Activated naive CD4-positive, alpha-beta T cell treated with Interleukin-2 at 50 U/mL for 16 hours (primary cell): ENCODE results near the gene NLGN1.

Source experiments
- DNase-seq: peaks from one replicate; pipeline ENCODE4 v3.0.0-alpha.2; 2020

Gene NLGN1

DNA sequence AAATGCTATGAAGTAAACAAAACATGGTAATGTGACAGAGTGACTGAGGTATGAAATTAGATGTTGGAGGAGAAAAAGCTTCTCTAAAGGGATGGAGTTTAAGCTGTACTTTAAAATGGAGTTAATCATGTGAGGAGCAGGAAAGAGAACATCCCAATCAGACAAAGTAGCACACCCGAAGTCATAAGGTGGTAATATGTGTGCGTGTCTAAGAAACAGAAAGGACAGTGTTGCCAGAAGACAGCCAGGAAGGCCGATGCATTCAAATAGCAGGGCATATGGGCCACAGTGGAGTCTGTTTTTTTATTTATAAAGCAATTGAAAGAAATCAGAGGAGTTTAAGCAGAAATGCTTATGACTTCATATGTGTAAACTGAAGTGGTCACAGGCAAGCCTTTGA lies 376.3 kb downstream of the NLGN1 start:
- no peak for DNase-seq

DNA sequence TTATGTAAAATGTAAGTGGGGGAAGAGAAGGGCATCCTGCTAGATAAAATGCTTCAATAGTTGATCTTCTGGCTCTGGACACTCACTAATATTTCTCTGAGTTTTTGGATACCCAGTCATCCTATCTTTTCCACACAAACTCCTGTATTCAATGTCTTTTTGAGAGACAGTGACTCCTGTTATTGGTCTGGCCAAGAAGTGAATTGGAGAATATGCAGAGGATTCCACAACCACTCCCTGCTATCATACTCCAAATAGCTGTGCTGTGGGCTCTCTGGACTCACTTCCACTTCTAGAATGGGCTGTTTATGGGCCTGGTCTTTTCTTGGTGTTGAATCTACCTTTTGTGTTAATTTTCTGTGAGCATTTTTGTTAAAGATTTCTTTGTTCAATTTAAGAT lies 376.8 kb downstream of the NLGN1 start:
- no peak for DNase-seq

DNA sequence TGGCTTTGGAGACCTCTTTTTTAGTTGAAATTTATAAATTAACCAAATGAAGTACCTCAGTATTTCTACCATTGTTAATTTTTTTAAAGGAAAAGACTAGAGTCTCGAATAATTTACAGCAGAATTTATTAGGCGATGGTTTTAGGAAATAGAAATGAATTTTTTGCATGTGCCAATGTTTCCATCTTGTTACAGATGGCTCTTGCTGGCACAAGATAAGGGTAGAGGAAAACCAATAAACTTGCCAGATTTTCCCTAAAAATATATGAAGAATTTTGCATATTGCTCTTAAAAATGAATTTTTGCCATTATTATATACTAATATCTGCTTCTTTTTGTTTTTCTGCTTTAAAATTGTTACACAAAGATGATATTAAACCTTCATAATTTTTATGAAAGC lies 380.7 kb downstream of the NLGN1 start:
- no peak for DNase-seq

DNA sequence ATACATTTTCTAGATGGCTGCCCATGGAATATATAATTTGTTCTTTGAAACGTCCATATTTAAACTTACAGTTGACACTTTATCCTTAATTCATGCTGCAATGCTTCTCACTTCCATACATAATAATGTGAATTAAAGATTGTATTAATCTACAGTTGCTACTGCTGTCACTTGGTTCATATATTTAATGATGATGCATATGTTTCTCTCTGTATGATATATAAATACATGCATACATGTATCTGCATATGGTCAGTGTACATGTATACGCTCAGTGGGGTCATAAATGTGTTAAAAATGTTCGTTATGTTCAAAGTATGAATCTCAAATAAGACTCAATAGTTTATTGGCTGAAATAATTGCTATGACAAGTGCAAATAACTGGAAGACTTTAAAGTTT lies 382.5 kb downstream of the NLGN1 start:
- DNase-seq, result no peak

DNA sequence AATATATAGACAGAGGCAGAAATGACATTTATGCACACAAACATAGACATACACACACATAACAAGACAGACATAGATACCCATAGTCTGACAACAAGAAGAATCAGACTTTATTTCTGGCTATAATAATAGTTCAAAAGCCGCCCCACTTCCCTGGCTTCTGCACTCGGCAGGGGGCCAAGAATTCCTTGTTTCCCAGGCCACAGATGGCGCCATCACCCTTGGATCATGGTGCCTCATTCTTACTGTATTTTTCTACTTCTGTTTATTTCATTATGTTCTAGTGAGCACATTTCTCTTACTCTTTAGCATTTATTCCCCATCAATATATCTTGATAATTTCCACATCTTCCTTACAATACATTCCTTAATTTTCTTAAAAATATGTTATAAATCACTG lies 387.5 kb downstream of the NLGN1 start:
- DNase-seq, result no peak

DNA sequence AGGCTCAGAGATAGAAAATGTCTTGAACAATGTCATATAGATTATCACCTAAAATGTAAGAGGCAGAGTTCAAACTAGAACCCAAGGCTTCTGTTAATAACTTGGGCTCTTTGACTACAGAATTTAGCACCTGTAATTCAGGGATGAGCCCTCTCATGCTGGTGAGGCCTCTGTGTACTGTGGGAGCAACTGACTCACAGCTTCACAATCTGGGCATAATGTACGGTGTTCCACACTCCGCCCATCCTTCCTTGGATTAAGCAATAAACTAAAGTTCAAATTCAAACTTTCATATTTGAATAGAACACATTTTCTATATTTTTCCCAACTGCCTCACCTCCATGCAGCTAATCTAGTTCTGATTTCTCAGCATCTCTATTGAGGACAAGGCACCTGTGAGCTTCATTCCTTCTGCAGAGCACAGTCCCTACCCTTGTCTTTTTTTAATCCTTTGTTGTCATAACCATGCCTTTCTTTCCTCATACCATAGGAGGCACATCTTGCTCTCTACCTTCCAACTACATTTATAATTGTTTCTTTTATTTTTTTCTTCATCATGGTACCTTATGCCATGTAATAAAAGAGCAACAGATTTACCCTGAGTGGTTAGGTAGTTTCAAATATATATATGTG lies 392.1 kb downstream of the NLGN1 start:
- DNase-seq, result no peak

DNA sequence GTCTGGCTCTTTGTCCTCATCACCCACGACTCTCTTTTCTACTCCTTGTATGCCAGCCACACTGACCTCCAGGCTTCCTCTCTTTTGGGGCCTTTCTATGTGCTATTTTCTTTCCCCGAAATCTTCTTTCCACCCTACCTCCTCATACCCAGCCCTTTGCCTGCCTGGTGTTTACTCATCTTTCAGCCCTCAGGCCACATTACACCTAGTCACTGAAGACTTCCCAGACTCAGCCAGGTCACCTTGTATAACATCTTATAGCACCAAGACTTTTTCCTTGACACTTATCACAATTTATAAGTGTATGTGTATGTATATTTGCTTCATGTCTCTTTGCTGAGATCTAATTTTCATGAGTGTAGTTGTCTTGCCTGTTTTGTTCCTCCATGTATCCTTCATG lies 396.4 kb downstream of the NLGN1 start:
- DNase-seq, result no peak

DNA sequence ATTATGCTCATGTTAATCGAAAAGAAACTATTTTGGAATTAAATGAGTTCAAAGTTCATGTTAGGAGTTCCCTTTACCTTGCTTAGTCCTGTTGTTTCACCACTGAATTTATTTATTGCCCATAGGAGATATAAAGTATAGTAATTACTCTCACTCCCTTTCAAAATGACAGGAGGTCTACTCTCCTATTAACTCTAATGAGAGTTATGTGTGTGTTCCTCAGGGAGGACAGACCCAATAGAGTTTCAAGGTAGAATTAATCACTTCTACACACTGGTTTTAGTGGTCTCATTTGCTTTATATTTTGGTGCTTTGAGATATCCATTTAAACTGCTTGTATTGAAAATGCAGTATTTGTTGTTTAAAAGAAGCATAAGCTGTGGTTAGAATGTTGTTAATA lies 398.9 kb downstream of the NLGN1 start:
- DNase-seq, result no peak

DNA sequence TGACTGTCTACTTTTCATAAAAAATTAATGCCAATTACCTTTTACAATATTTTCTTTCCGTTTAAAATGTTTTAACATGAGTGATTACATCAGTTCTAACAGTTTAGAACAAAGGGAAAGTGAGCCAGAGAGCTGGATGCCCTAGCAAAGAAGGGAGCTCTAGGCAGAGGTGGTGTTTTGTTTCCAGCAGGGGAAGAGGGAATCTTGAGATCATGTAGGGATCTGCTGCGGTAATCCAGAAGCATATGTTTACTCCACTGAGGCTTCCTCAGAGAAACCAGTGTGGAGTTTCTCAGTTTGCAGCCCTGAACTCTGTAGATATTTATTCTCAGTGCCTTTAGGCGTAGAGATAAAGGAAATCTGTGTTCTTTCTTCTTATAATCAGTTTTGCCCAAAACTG lies 399.3 kb downstream of the NLGN1 start:
- no peak for DNase-seq

DNA sequence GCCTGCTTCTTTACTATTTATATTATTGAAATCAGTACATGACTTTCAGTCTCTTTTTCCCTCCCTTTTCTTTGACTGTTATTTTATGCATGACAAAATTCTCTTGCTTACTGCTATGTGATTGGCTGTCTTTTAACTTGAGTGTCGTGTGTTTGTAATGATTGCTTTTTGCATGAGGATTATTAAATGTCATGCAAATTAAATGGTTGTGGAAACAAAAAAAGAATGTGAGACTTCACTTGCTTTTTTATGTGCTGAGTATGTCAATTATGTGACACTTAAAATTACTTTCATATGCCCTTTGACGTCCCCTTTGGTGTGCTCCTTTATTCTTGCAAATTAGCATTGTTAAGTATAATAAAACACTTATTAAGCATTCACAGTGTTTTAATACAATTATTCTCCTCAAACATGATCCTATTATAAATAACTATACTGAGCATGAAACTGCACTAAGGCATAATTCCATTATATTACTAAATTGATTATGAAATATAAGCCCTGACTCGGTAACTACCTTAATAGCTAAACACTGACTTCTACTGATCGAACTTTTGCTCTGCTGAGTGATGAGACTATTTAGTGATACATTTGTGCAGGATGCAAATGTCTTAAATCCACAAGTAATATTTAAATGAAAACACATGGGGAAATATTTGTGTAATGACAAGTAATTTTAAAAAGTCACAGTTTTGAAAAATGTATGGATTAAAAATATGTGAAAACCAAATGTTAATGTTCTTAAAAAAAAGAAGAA lies 401.7 kb downstream of the NLGN1 start:
- DNase-seq, result no peak

DNA sequence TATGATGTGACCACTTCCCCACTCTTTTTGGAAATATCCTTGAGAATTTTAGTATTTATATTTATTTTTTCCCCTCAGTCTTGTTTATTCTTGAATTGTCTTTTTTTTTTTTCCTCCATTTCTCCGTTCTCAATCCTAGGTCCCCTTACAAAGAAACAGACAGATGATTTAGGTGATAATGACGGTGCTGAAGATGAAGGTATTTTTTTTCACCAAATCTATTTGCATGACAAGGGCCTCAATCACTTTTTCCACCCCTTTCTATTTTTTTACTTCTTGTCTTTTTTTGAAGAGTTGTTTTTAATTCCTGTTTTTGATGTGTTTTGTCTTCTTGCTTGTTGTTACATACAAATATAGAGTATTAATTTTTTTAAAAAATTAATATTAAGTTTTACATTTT lies 402.6 kb downstream of the NLGN1 start:
- no peak for DNase-seq

DNA sequence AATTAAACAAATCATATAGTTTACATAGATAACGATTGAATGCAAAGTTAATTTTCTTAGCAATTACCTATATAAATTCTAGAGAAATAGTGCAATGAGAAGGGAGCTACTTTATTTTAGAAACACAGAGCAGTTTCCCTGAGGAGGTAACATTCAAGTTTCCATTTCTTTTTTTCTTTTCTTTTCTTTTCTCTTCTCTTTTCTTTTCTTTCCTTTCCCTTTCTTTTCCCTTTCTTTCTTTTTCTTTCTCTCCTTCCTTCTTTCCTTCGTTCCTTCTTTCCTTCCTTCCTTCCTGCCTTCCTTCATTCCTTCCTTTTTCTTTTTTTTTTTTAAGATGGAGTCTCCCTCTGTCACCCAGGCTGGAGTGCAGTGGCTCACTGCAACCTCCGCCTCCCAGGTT lies 417.3 kb downstream of the NLGN1 start:
- no peak for DNase-seq

DNA sequence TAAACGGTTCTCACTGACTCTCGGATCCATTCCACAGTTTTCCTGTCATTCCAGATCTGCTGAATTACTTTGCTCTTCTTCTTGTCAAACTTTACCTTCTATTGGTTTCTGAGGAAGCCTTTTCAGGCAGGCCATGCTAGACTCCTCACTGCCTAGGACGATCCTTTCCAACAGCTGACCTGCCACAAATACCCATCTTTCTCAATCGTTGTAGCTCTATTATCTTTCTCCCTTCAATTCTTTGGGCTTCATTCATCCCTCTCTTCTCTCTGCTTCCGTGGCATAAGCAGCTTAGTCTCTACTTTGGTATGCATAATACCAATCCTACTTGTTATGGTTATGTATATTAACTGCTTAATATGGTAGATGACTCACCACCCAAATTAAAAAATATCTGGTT lies 421.8 kb downstream of the NLGN1 start:
- DNase-seq, result no peak

DNA sequence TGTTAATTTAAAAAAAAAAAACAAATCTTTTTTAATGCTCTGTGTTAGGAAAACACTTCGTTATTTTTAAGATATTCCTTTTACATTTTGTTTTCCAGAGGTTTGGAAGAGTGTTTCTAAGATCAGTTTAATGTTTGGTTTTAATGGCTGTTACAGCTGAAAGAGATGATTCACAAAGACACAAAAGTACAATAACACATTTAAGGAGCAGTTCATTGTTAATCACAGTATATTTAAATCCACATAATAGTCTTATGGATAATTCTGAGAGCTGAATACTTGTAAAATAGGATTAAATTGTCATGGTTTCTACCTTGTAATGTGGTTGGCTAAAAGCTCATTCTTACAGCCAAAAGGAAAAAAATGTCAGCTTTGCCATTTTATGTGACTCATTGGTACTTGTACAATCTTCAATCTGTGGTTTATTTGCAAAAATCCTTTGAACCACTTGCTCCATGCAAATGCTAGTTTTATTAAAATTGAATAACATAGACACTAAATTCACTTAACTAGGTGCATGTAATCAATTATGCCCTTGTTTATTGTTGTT lies 426.4 kb downstream of the NLGN1 start:
- DNase-seq, result no peak

DNA sequence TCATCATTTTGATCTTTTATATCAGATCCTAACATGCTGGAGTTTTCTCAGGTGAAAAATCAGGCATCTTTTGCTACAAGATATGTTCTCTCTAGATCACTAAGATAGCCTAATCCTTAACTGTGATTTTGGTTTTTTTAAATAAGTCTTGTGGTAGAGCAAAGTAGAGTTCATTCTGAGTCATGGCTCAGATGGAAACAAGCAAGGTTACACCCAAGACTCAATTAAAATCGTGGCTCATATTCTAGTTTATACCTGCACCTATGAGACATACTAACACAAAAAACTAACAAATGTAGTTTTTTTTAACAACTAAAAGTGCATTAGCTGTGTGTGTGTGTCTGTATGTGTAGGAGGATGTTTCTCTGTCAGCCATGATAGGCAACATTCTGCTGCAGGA lies 428.2 kb downstream of the NLGN1 start:
- no peak for DNase-seq

DNA sequence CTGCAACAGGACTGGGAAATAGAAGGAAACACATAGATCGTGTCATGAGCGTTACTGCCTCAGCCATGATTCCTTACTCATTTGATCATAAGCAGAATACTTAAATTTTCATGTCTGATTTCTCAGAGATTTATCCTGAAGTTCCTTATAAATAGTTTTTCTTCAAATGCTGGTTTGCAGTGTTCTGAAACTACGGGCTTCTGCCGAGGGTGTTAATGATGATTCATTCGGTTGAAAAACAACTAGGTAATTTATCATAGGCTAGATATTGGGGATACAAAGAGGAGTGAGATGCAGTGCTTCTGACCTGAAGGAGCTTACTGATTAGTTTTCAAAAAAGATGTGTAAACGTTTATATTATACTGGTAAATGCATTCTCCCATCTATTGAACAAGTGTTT lies 428.9 kb downstream of the NLGN1 start:
- DNase-seq, result no peak

DNA sequence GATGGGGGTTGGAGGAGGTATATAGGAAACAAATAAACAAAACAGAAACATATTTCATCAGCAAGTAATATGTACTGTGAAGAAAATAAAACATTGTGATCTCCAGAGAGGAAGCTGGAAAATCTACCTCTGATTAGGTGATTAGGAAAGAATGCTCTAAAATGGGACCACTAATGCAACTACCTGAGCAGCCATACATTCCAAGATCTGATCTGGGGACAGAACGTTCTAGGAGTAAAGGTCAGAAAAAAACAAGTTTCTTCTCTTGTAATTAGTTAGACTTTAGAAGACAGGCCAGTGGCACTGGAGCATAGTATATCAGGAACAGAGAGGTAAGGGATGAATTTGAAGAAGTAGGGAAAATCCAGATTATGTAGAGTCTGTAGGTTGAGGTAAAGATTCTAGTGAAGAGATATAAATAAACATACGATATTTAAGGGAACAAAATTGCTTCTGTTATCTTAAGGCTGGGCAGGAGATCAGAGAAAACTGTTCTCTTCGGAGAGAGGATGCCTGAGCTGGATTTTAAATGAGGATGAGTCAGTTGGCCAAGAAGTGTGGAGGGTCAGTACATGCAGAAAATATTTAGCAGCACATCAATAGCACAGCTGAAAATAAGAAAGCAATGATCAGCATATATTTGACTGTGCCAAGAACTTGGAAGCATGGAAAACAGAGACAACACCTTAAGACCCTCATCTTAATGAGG lies 429.5 kb downstream of the NLGN1 start:
- no peak for DNase-seq

DNA sequence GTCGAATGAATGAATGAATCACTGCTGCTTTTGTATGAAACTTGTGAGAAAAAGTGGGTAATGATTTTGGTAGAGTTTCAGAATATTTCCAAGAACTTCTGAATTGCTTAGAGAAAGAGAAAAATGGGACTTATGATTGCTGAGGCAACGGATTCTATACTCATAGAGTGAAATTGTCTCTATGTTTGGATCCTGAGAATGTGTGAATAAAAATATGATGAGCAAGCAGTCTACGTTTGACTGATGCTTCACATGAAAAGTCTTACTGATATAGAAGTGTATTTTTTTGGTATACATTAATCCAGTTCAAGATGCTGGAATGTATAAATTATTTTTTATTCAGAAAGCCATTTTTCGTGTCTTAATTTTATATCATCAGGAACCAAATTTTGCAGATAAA lies 441.1 kb downstream of the NLGN1 start:
- DNase-seq, result no peak

DNA sequence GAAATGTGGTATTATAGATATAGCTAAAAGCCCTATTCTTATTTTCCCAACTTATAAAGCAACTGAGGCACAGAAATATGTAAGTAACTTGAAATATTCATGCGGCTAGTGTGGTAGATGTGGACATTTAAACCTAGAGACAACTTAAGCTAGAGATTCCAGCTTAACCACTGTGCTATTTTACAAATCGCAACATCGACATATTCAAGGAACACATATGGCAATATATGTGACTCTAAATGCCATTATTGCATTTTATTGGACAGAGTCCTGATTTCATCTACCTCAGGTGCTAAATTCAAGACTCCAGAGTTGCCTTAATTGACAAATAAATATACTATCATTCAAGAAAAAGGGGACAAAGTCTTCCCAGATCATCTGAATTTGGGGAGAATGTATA lies 442.3 kb downstream of the NLGN1 start:
- no peak for DNase-seq

DNA sequence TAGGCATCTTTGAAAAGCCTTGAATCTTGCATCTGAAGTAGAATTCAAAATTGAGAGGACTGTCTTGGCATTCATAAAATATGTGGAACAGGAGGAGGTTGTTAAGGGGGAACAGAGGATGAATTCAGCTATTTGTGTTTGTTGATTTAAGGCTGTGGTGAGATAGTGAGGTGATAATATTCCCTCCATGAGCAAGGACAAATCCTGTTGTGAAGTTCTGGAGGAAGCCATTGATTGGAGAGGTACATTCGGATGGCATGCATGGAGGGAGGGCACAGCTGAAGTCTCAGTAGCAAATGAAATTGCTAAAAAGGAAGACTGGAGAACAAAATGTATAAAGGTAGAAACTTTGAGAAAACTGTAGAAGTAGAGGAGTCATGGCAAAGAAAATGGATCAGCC lies 443.8 kb downstream of the NLGN1 start:
- no peak for DNase-seq

DNA sequence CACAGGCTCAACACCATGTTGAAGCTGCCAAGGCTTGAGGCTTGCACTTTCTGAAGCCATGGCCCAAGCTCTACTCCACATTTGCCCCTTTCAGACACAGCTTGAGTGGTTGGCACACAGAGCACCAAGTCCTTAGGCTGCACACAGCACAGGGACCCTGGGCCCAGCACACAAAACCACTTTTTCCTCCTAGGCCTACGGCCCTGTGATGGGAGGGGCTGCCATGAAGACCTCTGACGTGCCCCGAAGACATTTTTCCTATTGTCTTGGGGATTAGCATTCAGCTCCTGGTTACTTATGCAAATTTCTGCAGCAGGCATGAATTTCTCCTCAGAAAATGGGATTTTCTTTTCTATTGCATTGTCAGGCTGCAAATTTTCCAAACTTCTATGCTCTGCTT lies 445.5 kb downstream of the NLGN1 start:
- DNase-seq, result no peak

DNA sequence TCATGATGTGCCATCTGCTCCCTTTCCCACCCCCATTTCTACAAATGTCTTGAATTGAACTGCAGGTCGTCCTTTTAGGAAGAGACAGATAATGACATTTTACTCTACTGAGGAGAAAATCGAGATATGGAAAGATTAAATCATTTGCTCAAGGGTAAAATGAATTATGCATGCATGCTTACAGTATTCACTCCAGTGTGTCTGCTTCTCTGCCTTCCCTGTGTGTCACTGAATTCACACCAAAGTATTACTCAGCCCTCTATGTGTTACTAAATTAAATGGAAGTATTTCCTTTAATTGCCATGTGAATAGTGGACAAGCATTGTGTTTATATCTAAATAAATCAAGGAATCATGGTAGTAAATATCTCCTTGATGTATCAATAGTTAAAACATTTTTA lies 449.0 kb downstream of the NLGN1 start:
- no peak for DNase-seq

DNA sequence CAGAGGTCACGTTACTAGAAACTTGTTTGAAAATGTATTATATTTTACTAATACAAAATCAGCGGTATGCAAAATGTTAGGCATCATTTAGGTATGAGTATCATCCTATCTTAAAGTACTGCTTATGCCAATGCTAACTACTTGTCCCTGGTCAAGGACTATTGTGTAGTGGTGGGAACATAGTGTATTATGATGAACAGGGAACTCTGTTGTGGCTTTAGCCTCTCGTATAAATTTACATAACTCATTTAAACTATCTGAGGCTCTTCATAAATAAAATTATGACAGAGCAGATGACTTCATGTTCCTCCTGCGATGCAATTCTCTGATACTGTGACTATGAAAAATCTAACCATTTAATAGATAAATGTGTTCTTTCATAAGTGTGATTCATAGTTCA lies 451.9 kb downstream of the NLGN1 start:
- DNase-seq, result no peak

DNA sequence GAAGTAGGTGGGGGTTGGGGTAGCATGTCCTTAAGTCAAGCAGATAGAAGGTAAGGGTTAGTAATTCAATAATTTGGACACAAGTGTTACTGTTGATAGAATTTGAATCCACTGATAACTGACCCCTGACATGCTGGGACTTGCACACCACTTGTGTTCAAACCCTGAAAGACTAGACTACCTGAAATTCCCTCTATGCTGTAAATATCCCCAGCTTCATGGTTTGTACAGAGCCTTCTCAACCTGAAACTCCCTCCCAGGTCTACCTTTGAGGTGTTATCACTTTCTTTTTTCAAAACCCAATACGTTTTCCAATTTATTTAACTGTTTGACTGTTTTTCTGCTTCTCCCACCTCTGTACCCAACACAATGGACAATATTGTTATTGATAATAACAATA lies 459.6 kb downstream of the NLGN1 start:
- no peak for DNase-seq
